NCI-H146 treated with DMSO at 0.1 percent for 48 hours (cell line): ENCODE results near the gene GPR180.
"Not testable (repeated sequence)": the region's sequence is repeated elsewhere in the genome, so short reads cannot be mapped to it uniquely, and the experiment has no call there.

Source experiments
- DNase-seq: peaks from one replicate; lab custom pipeline; 2025; ENCODE audit not compliant: unreplicated experiment; lab: John Stamatoyannopoulos, UW

GPR180 gene

GRCh38 chr13:94595950-94596574, 5.6 kb upstream of the GPR180 start, which contains the start of gene TGDS:
Gene TGDS (minus strand): TSS chr13:94596152. CDS start chr13:94596136, 16 bp downstream.
- peak; percentile 91 for DNase-seq

- no peak for DNase-seq
Observed at GRCh38 chr13:94596575-94596971, 5.1 kb upstream of the GPR180 start.

GRCh38 chr13:94598281-94598680, 3.4 kb upstream of the GPR180 start:
- DNase-seq = no peak

GRCh38 chr13:94599877-94600276, 1.8 kb upstream of the GPR180 start:
- no peak for DNase-seq

- DNase-seq = peak; percentile 8
Observed at GRCh38 chr13:94602467-94602866, 810 bp downstream of the GPR180 start.

- DNase-seq = no peak
Observed at GRCh38 chr13:94607056-94607455, 5.4 kb downstream of the GPR180 start.

GRCh38 chr13:94607939-94608338, 6.3 kb downstream of the GPR180 start:
- DNase-seq = no peak

GRCh38 chr13:94608586-94608985, 6.9 kb downstream of the GPR180 start:
- no peak for DNase-seq

- DNase-seq = no peak
Observed at GRCh38 chr13:94609196-94609595, 7.5 kb downstream of the GPR180 start.

GRCh38 chr13:94610475-94610874, 8.8 kb downstream of the GPR180 start:
- DNase-seq = no peak

- no peak for DNase-seq
Observed at GRCh38 chr13:94612050-94612449, 10.4 kb downstream of the GPR180 start.

GRCh38 chr13:94613051-94613450, 11.4 kb downstream of the GPR180 start:
- DNase-seq = no peak

GRCh38 chr13:94617389-94618000, 15.8 kb downstream of the GPR180 start:
- DNase-seq = peak; percentile 43

- peak; percentile 44 for DNase-seq
Observed at GRCh38 chr13:94620286-94620896, 18.7 kb downstream of the GPR180 start.

GRCh38 chr13:94622344-94622743, 20.7 kb downstream of the GPR180 start:
- no peak for DNase-seq

- DNase-seq = no peak
Observed at GRCh38 chr13:94623316-94623715, 21.7 kb downstream of the GPR180 start.

GRCh38 chr13:94630858-94631257, 29.2 kb downstream of the GPR180 start:
- DNase-seq = no peak

- DNase-seq = no peak
Observed at GRCh38 chr13:94632226-94632980, 30.7 kb downstream of the GPR180 start.

- DNase-seq = not testable (repeated sequence)
Observed at GRCh38 chr13:94636096-94636495, 34.4 kb downstream of the GPR180 start.

GRCh38 chr13:94636942-94637578, 35.4 kb downstream of the GPR180 start:
- DNase-seq = no peak

GRCh38 chr13:94637677-94638076, 36.0 kb downstream of the GPR180 start:
- not testable (repeated sequence) for DNase-seq
